ENCODE results near the gene RNF130.

DNA sequence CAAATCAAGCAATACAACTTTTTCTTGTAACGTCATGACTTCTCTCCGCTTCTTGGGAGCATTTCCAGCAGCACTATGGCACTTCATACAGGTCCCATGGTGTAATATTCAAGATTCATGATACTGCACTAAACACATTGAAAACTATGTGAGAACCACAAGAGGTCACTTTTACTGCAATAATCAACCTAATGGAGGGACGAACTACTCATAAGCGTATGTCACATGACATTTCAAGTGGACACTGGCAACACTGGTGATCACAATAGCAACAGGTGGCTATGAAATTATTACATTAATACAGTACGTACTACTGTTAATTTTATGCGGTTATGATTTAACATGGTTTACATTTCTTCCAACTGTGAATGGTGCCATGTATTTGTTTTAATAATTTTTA, 85.2 kb downstream of the RNF130 start:
- TF ChIP-seq, protein P1, sequence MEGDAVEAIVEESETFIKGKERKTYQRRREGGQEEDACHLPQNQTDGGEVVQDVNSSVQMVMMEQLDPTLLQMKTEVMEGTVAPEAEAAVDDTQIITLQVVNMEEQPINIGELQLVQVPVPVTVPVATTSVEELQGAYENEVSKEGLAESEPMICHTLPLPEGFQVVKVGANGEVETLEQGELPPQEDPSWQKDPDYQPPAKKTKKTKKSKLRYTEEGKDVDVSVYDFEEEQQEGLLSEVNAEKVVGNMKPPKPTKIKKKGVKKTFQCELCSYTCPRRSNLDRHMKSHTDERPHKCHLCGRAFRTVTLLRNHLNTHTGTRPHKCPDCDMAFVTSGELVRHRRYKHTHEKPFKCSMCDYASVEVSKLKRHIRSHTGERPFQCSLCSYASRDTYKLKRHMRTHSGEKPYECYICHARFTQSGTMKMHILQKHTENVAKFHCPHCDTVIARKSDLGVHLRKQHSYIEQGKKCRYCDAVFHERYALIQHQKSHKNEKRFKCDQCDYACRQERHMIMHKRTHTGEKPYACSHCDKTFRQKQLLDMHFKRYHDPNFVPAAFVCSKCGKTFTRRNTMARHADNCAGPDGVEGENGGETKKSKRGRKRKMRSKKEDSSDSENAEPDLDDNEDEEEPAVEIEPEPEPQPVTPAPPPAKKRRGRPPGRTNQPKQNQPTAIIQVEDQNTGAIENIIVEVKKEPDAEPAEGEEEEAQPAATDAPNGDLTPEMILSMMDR (IDR thresholded peaks at IDR 0.05; ENCODE audit: poor library complexity, severe bottlenecking) = no peak
- TF ChIP-seq EZH2 (IDR thresholded peaks at IDR 0.05; ENCODE audit: borderline replicate concordance, insufficient read depth, low read length, poor library complexity, severe bottlenecking) (no peak), MXI1 (conservative IDR thresholded peaks at IDR 0.05; ENCODE audit: poor library complexity, severe bottlenecking) (no peak), POLR2AphosphoS5 (IDR thresholded peaks at IDR 0.05) (no peak)

All from neural cell (in vitro differentiated cells).